ENCODE measurements around the gene HNMT. TPM values are rescaled to one million over a fixed set of nuclear protein-coding genes. Genes with fewer than 3 reads are reported as not detected.

The HNMT gene
- total and polyA plus RNA-seq, 5 donors from 2014 or later = not detected

DNA sequence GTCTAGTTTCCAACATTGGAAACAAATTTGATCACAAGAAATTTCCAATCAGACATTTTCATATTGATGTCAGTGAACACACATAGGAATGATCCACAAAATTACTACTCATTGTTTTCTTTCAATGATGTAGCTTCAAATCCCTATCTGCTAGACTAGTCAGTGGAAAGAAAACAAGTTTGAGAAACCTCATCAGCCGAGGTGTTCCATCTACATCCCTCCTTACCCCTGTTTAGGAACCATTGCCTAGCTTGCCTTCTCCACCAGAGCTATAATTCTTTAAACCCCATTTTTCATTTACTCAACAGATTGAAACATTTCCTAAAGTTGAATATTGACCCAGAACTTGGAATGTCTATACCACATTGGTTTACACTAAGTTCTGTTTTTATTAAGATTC is 45.3 kb downstream of the HNMT start:
- no peaks in the 10 kb centered on the region for H3K27me3 ChIP-seq (ENCODE audit: control insufficient read depth, insufficient read depth, low read length)
- no peaks in the 10 kb centered on the region for H3K4me1 ChIP-seq (ENCODE audit: control insufficient read depth, insufficient read depth, low read length, poor library complexity, severe bottlenecking)
- H3K27ac ChIP-seq (ENCODE audit: insufficient read depth, low read length, poor library complexity, severe bottlenecking) = no peak overlapping the region
- H3K9me3 ChIP-seq (ENCODE audit: control insufficient read depth in 2 of 2, low read length in 2 of 2) = no peaks in the 10 kb centered on the region
- no peak overlapping the region for H3K27ac Mint-ChIP-seq
- no peak overlapping the region for H3K4me3 ChIP-seq (ENCODE audit: low read depth, low read length)
- H3K9me3 Mint-ChIP-seq = peaks cover 0 to 13% (median 0%) of the 10 kb centered on the region in 7 donors
- no peaks in the 10 kb centered on the region for H3K36me3 ChIP-seq (ENCODE audit: control insufficient read depth, insufficient read depth, low read length)
- ATAC-seq (ENCODE audit: low read depth in 2 of 2) (no peak), DNase-seq (no peak)
- no peak overlapping the region for H3K4me3 Mint-ChIP-seq
- no peaks in the 10 kb centered on the region for H3K36me3 Mint-ChIP-seq
- no peaks in the 10 kb centered on the region for H3K4me1 Mint-ChIP-seq
- no peaks in the 10 kb centered on the region for H3K27me3 Mint-ChIP-seq

- Mint-ChIP-seq H3K36me3 (no peaks in the 10 kb centered on the region), H3K9me3 (peaks cover 0 to 13% (median 0%) of the 10 kb centered on the region in 7 donors), H3K27me3 (no peaks in the 10 kb centered on the region), H3K27ac (no peak overlapping the region), H3K4me3 (no peak overlapping the region), H3K4me1 (no peaks in the 10 kb centered on the region)
- no peaks in the 10 kb centered on the region for H3K36me3 ChIP-seq (ENCODE audit: control insufficient read depth, insufficient read depth, low read length)
- ATAC-seq (ENCODE audit: low read depth in 2 of 2) (no peak), DNase-seq (no peak)
- no peaks in the 10 kb centered on the region for H3K4me1 ChIP-seq (ENCODE audit: control insufficient read depth, insufficient read depth, low read length, poor library complexity, severe bottlenecking)
- H3K27ac ChIP-seq (ENCODE audit: insufficient read depth, low read length, poor library complexity, severe bottlenecking) = no peak overlapping the region
- no peaks in the 10 kb centered on the region for H3K27me3 ChIP-seq (ENCODE audit: control insufficient read depth, insufficient read depth, low read length)
- no peak overlapping the region for H3K4me3 ChIP-seq (ENCODE audit: low read depth, low read length)
- H3K9me3 ChIP-seq (ENCODE audit: control insufficient read depth in 2 of 2, low read length in 2 of 2) = no peaks in the 10 kb centered on the region
Measured at GRCh38 chr2:138010890-138011289, 46.6 kb downstream of the HNMT start.

GRCh38 chr2:138012082-138012481 is 47.8 kb downstream of the HNMT start:
- DNase-seq = no peak
- Histone ChIP-seq H3K36me3 (ENCODE audit: control insufficient read depth, insufficient read depth, low read length) (no peaks in the 10 kb centered on the region), H3K4me1 (ENCODE audit: control insufficient read depth, insufficient read depth, low read length, poor library complexity, severe bottlenecking) (no peaks in the 10 kb centered on the region), H3K4me3 (ENCODE audit: low read depth, low read length) (no peak overlapping the region), H3K27ac (ENCODE audit: insufficient read depth, low read length, poor library complexity, severe bottlenecking) (no peak overlapping the region), H3K27me3 (ENCODE audit: control insufficient read depth, insufficient read depth, low read length) (no peaks in the 10 kb centered on the region), H3K9me3 (ENCODE audit: control insufficient read depth in 2 of 2, low read length in 2 of 2) (no peaks in the 10 kb centered on the region)
- Mint-ChIP-seq H3K36me3 (no peaks in the 10 kb centered on the region), H3K27ac (no peak overlapping the region), H3K27me3 (no peaks in the 10 kb centered on the region), H3K4me1 (no peaks in the 10 kb centered on the region), H3K9me3 (peaks cover 0 to 13% (median 0%) of the 10 kb centered on the region in 7 donors), H3K4me3 (no peak overlapping the region)
- ATAC-seq (ENCODE audit: low read depth in 2 of 2) = no peak

- H3K4me1 Mint-ChIP-seq = no peaks in the 10 kb centered on the region
- Histone ChIP-seq H3K36me3 (ENCODE audit: control insufficient read depth, insufficient read depth, low read length) (no peaks in the 10 kb centered on the region), H3K27me3 (ENCODE audit: control insufficient read depth, insufficient read depth, low read length) (no peaks in the 10 kb centered on the region), H3K9me3 (ENCODE audit: control insufficient read depth in 2 of 2, low read length in 2 of 2) (no peaks in the 10 kb centered on the region), H3K4me1 (ENCODE audit: control insufficient read depth, insufficient read depth, low read length, poor library complexity, severe bottlenecking) (no peaks in the 10 kb centered on the region), H3K27ac (ENCODE audit: insufficient read depth, low read length, poor library complexity, severe bottlenecking) (no peak overlapping the region), H3K4me3 (ENCODE audit: low read depth, low read length) (no peak overlapping the region)
- no peaks in the 10 kb centered on the region for H3K36me3 Mint-ChIP-seq
- no peak for DNase-seq
- H3K27ac Mint-ChIP-seq = no peak overlapping the region
- no peaks in the 10 kb centered on the region for H3K27me3 Mint-ChIP-seq
- H3K4me3 Mint-ChIP-seq = no peak overlapping the region
- H3K9me3 Mint-ChIP-seq = peaks cover 0 to 7% (median 0%) of the 10 kb centered on the region in 7 donors
- no peak for ATAC-seq (ENCODE audit: low read depth in 2 of 2)
Measured at GRCh38 chr2:138012968-138013367, 48.7 kb downstream of the HNMT start.

DNA sequence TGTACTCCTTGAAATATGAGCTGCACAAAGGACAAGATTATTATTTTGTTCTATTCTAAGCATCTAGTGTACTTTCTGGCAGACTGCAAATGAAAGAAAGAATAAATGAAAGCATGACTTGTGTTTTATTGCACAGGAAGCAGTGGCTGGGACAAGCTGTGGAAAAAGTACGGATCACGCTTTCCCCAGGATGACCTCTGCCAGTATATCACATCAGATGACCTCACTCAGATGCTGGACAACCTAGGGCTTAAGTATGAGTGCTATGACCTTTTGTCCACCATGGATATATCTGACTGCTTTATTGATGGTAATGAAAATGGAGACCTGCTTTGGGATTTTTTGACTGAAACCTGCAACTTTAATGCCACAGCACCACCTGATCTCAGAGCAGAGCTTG is 49.4 kb downstream of the HNMT start:
- Mint-ChIP-seq H3K27ac (no peak overlapping the region), H3K4me1 (no peaks in the 10 kb centered on the region), H3K27me3 (no peaks in the 10 kb centered on the region), H3K9me3 (peaks cover 0 to 7% (median 0%) of the 10 kb centered on the region in 7 donors), H3K4me3 (no peak overlapping the region), H3K36me3 (no peaks in the 10 kb centered on the region)
- Histone ChIP-seq H3K9me3 (ENCODE audit: control insufficient read depth in 2 of 2, low read length in 2 of 2) (no peaks in the 10 kb centered on the region), H3K4me1 (ENCODE audit: control insufficient read depth, insufficient read depth, low read length, poor library complexity, severe bottlenecking) (no peaks in the 10 kb centered on the region), H3K36me3 (ENCODE audit: control insufficient read depth, insufficient read depth, low read length) (no peaks in the 10 kb centered on the region), H3K27me3 (ENCODE audit: control insufficient read depth, insufficient read depth, low read length) (no peaks in the 10 kb centered on the region), H3K4me3 (ENCODE audit: low read depth, low read length) (no peak overlapping the region), H3K27ac (ENCODE audit: insufficient read depth, low read length, poor library complexity, severe bottlenecking) (no peak overlapping the region)
- DNase-seq = no peak
- ATAC-seq (ENCODE audit: low read depth in 2 of 2) = no peak

GRCh38 chr2:138015494-138015893 is 51.2 kb downstream of the HNMT start:
- Histone ChIP-seq H3K4me1 (ENCODE audit: control insufficient read depth, insufficient read depth, low read length, poor library complexity, severe bottlenecking) (no peaks in the 10 kb centered on the region), H3K4me3 (ENCODE audit: low read depth, low read length) (no peak overlapping the region), H3K27me3 (ENCODE audit: control insufficient read depth, insufficient read depth, low read length) (no peaks in the 10 kb centered on the region), H3K27ac (ENCODE audit: insufficient read depth, low read length, poor library complexity, severe bottlenecking) (no peak overlapping the region), H3K9me3 (ENCODE audit: control insufficient read depth in 2 of 2, low read length in 2 of 2) (no peaks in the 10 kb centered on the region), H3K36me3 (ENCODE audit: control insufficient read depth, insufficient read depth, low read length) (no peaks in the 10 kb centered on the region)
- Mint-ChIP-seq H3K4me3 (no peak overlapping the region), H3K27ac (no peak overlapping the region), H3K9me3 (peaks cover 0 to 7% (median 0%) of the 10 kb centered on the region in 7 donors), H3K4me1 (no peaks in the 10 kb centered on the region), H3K27me3 (no peaks in the 10 kb centered on the region), H3K36me3 (no peaks in the 10 kb centered on the region)
- no peak for ATAC-seq (ENCODE audit: low read depth in 2 of 2)
- no peak for DNase-seq

DNA sequence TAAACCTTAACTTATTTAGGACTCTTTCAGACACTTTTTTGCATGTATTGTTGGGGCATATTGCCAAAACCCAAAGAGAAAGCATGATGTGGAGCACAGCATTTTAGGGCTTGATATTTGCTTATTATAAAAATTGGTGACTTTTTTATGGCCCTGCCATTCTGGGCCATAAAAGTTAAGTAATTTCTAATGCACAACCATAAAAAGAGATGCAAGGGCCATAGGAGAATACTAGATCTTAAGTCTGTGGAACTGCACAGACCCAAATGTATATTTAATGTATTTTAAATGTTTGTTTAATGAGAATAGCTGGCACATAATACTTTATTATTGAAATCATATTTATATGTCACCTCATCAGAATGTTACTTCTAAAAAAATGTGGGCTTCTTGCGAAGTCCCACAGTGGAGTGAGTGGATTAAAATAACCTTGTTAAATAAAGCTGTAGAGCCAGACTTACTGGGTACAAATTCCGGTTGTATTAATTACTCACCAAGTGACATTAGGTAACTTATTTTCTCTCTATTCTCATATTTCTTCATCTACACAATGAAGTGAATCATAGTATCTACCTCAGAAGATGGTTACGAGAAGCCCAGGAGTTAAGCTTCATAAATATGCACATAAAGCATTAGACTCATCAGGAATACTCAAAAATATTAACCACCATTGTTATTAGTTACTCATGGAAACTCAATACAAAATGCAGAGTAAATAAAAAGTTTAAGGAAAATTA is 52.2 kb downstream of the HNMT start:
- Mint-ChIP-seq H3K36me3 (no peaks in the 10 kb centered on the region), H3K27me3 (no peaks in the 10 kb centered on the region), H3K9me3 (peaks cover 0 to 7% (median 0%) of the 10 kb centered on the region in 7 donors), H3K27ac (no peak overlapping the region), H3K4me1 (no peaks in the 10 kb centered on the region), H3K4me3 (no peak overlapping the region)
- no peaks in the 10 kb centered on the region for H3K9me3 ChIP-seq (ENCODE audit: control insufficient read depth in 2 of 2, low read length in 2 of 2)
- no peaks in the 10 kb centered on the region for H3K4me1 ChIP-seq (ENCODE audit: control insufficient read depth, insufficient read depth, low read length, poor library complexity, severe bottlenecking)
- no peak overlapping the region for H3K27ac ChIP-seq (ENCODE audit: insufficient read depth, low read length, poor library complexity, severe bottlenecking)
- no peak for ATAC-seq (ENCODE audit: low read depth in 2 of 2)
- H3K36me3 ChIP-seq (ENCODE audit: control insufficient read depth, insufficient read depth, low read length) = no peaks in the 10 kb centered on the region
- H3K27me3 ChIP-seq (ENCODE audit: control insufficient read depth, insufficient read depth, low read length) = no peaks in the 10 kb centered on the region
- H3K4me3 ChIP-seq (ENCODE audit: low read depth, low read length) = no peak overlapping the region
- no peak for DNase-seq

GRCh38 chr2:138017824-138018223 is 53.6 kb downstream of the HNMT start:
- H3K4me3 ChIP-seq (ENCODE audit: low read depth, low read length) = no peak overlapping the region
- H3K36me3 ChIP-seq (ENCODE audit: control insufficient read depth, insufficient read depth, low read length) = no peaks in the 10 kb centered on the region
- no peaks in the 10 kb centered on the region for H3K9me3 ChIP-seq (ENCODE audit: control insufficient read depth in 2 of 2, low read length in 2 of 2)
- H3K27me3 ChIP-seq (ENCODE audit: control insufficient read depth, insufficient read depth, low read length) = no peaks in the 10 kb centered on the region
- H3K27ac ChIP-seq (ENCODE audit: insufficient read depth, low read length, poor library complexity, severe bottlenecking) = no peak overlapping the region
- Mint-ChIP-seq H3K4me1 (no peaks in the 10 kb centered on the region), H3K27ac (no peak overlapping the region), H3K9me3 (peaks cover 0 to 7% (median 0%) of the 10 kb centered on the region in 7 donors), H3K27me3 (no peaks in the 10 kb centered on the region), H3K4me3 (no peak overlapping the region), H3K36me3 (no peaks in the 10 kb centered on the region)
- no peak for ATAC-seq (ENCODE audit: low read depth in 2 of 2)
- no peaks in the 10 kb centered on the region for H3K4me1 ChIP-seq (ENCODE audit: control insufficient read depth, insufficient read depth, low read length, poor library complexity, severe bottlenecking)
- DNase-seq = no peak
